GM23248 (cell line): Measurements from ENCODE around the gene SUN2. TPM values are rescaled to one million over a fixed set of nuclear protein-coding genes. Genes with fewer than 3 reads are reported as not detected.

Source experiments
- DNase-seq: peaks from one replicate; pipeline ENCODE4 v3.0.0-alpha.2; 2015
- H2AFZ ChIP-seq: fragments of 200-600 bp; sonication (generic); 2 replicates; pipeline ENCODE4 v1.6.1; 2016; ENCODE audit warnings: antibody characterized with exemption
- H3F3A ChIP-seq: fragments of 200-600 bp; sonication (generic); 2 replicates; pipeline ENCODE4 v1.6.1; 2016; ENCODE audit warnings: mild to moderate bottlenecking, antibody characterized with exemption, mixed run types; ENCODE audit not compliant: insufficient read depth
- H3K27ac ChIP-seq: fragments of 200-600 bp; sonication (generic); 2 replicates; pipeline ENCODE4 v1.5.1; 2016; ENCODE audit warnings: mild to moderate bottlenecking
- H3K27me3 ChIP-seq: fragments of 200-600 bp; sonication (generic); replicated peaks from 2 replicates; pipeline ENCODE4 v1.6.1; 2016; ENCODE audit warnings: mild to moderate bottlenecking; ENCODE audit not compliant: insufficient read depth
- H3K36me3 ChIP-seq: fragments of 200-600 bp; sonication (generic); 2 replicates; pipeline ENCODE4 v1.6.1; 2016; ENCODE audit warnings: low read depth, mild to moderate bottlenecking
- H3K4me1 ChIP-seq: fragments of 200-600 bp; sonication (generic); 2 replicates; pipeline ENCODE4 v1.6.1; 2016; ENCODE audit warnings: mild to moderate bottlenecking; ENCODE audit not compliant: insufficient read depth
- H3K4me2 ChIP-seq: fragments of 200-600 bp; sonication (generic); one replicate; pipeline ENCODE4 v1.6.1; 2016; ENCODE audit warnings: mild to moderate bottlenecking; ENCODE audit not compliant: unreplicated experiment
- H3K4me3 ChIP-seq: fragments of 200-600 bp; sonication (generic); 2 replicates; pipeline ENCODE4 v1.5.1; 2016; ENCODE audit warnings: mild to moderate bottlenecking
- H3K79me2 ChIP-seq: fragments of 200-600 bp; sonication (generic); 2 replicates; pipeline ENCODE4 v1.6.1; 2016; ENCODE audit warnings: mild to moderate bottlenecking; ENCODE audit not compliant: insufficient read depth
- H3K9ac ChIP-seq: fragments of 200-600 bp; sonication (generic); 2 replicates; pipeline ENCODE4 v1.6.1; 2016; ENCODE audit warnings: mild to moderate bottlenecking
- H3K9me2 ChIP-seq: fragments of 200-600 bp; sonication (generic); 2 replicates; pipeline ENCODE4 v1.6.1; 2016; ENCODE audit warnings: mixed run types, mild to moderate bottlenecking, moderate library complexity; ENCODE audit not compliant: insufficient read depth
- H3K9me3 ChIP-seq: fragments of 200-600 bp; sonication (generic); one replicate; pipeline ENCODE4 v1.6.1; 2017; ENCODE audit warnings: low read depth
- H4K20me1 ChIP-seq: fragments of 200-600 bp; sonication (generic); 2 replicates; pipeline ENCODE4 v1.6.0; 2016; ENCODE audit not compliant: insufficient read depth
- EZH2 ChIP-seq: fragments of 200-600 bp; sonication (generic); IDR thresholded peaks from 2 replicates; pipeline ENCODE4 v1.6.1; 2018; ENCODE audit warnings: antibody characterized with exemption, mild to moderate bottlenecking; ENCODE audit not compliant: insufficient read depth, poor library complexity, severe bottlenecking
- EZH2phosphoT487 ChIP-seq: fragments of 200-600 bp; sonication (generic); IDR thresholded peaks from 2 replicates; pipeline ENCODE4 v1.6.1; 2018; ENCODE audit warnings: antibody characterized with exemption, moderate library complexity, mild to moderate bottlenecking, low read depth; ENCODE audit not compliant: insufficient read depth
- WGBS, 2 experiments: methylation state at CpG; one replicate each; pipeline ENCODE4 v1.1.6; 2015 to 2017; ENCODE audit warnings: low lambda C conversion rate in 2 of 2, low coverage in 1 of 2; ENCODE audit errors: missing lambda C conversion rate in 2 of 2; 5-methylcytosine and 5-hydroxymethylcytosine counted together
- in situ Hi-C: fragments of 300-500 bp; cut with MboI; formaldehyde crosslinking; loops from 2 replicates; pipeline ENCODE4 v1.15.0; 2020
- polyA plus RNA-seq: library from polyadenylated mRNA; unstranded; fragments of >200 nt; fragmentation: Nextera tagmentation; extraction: Ambion mirVana; gene quantifications from 2 replicates; pipeline ENCODE4 v1.2.1, GENCODE V29; 2016
- total RNA-seq: library from RNA; depleted of rRNA; stranded (reverse); fragments of >200 nt; shearing (Covaris generic); gene quantifications from 2 replicates; pipeline ENCODE4 v1.2.3, GENCODE V29; 2014

Gene SUN2
- total and polyA plus RNA-seq, 2 experiments from 2014 or later, result 47.9 to 146 TPM

- no peaks in the 10 kb centered on the region for H3K27me3 ChIP-seq
- peaks cover 18% of the 10 kb centered on the region for H3K4me1 ChIP-seq
- no peak overlapping the region for H3K4me3 ChIP-seq
- no peaks in the 10 kb centered on the region for H4K20me1 ChIP-seq
- TF ChIP-seq EZH2 (no peak), EZH2phosphoT487 (no peak)
- peaks cover 12% of the 10 kb centered on the region for H3F3A ChIP-seq
- no peaks in the 10 kb centered on the region for H3K79me2 ChIP-seq
- DNase-seq, result no peak
- H3K4me2 ChIP-seq, result no peak overlapping the region
- no peak overlapping the region for H2AFZ ChIP-seq
- H3K9ac ChIP-seq, result no peak overlapping the region
- WGBS, 2 experiments, result 97 to 98% methylated on average over 15 of the region's 15 CpGs
- H3K27ac ChIP-seq, result no peak overlapping the region
- in situ Hi-C loops, result no loop called here
- H3K9me3 ChIP-seq, result no peaks in the 10 kb centered on the region
- no peaks in the 10 kb centered on the region for H3K36me3 ChIP-seq
- H3K9me2 ChIP-seq, result no peaks in the 10 kb centered on the region
These were observed 28.2 kb upstream of the SUN2 start for GRCh38 chr22:38784035-38784434.

GRCh38 chr22:38783095-38783615 lies 27.4 kb upstream of the SUN2 start:
- WGBS, 2 experiments, result 42 to 45% methylated on average over 7 to 14 of the region's 14 CpGs
- 0 out of 2 replicates have a peak overlapping the region, but pooled peaks have one; percentile 48 for H3K27ac ChIP-seq
- no peaks in the 10 kb centered on the region for H3K79me2 ChIP-seq
- in situ Hi-C loops, result no loop called here
- H3F3A ChIP-seq, result peaks cover 7% of the 10 kb centered on the region; the same call in 1 of the 2 replicates
- no peaks in the 10 kb centered on the region for H3K9me2 ChIP-seq
- H3K9me3 ChIP-seq, result no peaks in the 10 kb centered on the region
- DNase-seq, result no peak
- H3K4me1 ChIP-seq, result peaks cover 9% of the 10 kb centered on the region
- H3K4me3 ChIP-seq, result no peak overlapping the region
- H3K4me2 ChIP-seq, result no peak overlapping the region
- no peaks in the 10 kb centered on the region for H4K20me1 ChIP-seq
- H3K27me3 ChIP-seq, result no peaks in the 10 kb centered on the region
- TF ChIP-seq EZH2phosphoT487 (no peak), EZH2 (no peak)
- peak overlapping the region; percentile 73; the same call in 1 of the 2 replicates for H2AFZ ChIP-seq
- 0 out of 2 replicates have a peak overlapping the region, but pooled peaks have one; percentile 18 for H3K9ac ChIP-seq
- no peaks in the 10 kb centered on the region for H3K36me3 ChIP-seq

GRCh38 chr22:38782402-38783094 lies 26.8 kb upstream of the SUN2 start:
- Histone ChIP-seq H4K20me1 (no peaks in the 10 kb centered on the region), H3K9me3 (no peaks in the 10 kb centered on the region), H3K27me3 (no peaks in the 10 kb centered on the region), H3K4me2 (peak overlapping the region; percentile 24), H3K4me3 (no peak overlapping the region), H3F3A (peaks cover 7% of the 10 kb centered on the region; the same call in 1 of the 2 replicates), H3K27ac (peak overlapping the region; percentile 48), H2AFZ (peak overlapping the region; percentile 73), H3K4me1 (peaks cover 5% of the 10 kb centered on the region), H3K9ac (0 out of 2 replicates have a peak overlapping the region, but pooled peaks have one; percentile 18), H3K79me2 (no peaks in the 10 kb centered on the region), H3K36me3 (no peaks in the 10 kb centered on the region), H3K9me2 (no peaks in the 10 kb centered on the region)
- TF ChIP-seq EZH2, result no peak
- TF ChIP-seq EZH2phosphoT487, result no peak
- peak; percentile 84 for DNase-seq
- in situ Hi-C loops, result no loop called here
- WGBS, 2 experiments, result 62 to 66% methylated on average over 13 of the region's 13 CpGs

GRCh38 chr22:38781033-38781432 lies 25.2 kb upstream of the SUN2 start:
- H3K9ac ChIP-seq, result no peak overlapping the region
- H3K79me2 ChIP-seq, result no peaks in the 10 kb centered on the region
- no peak overlapping the region for H3K27ac ChIP-seq
- TF ChIP-seq EZH2phosphoT487 (no peak), EZH2 (no peak)
- peaks cover 7% of the 10 kb centered on the region; the same call in 1 of the 2 replicates for H3F3A ChIP-seq
- H3K4me3 ChIP-seq, result no peak overlapping the region
- H3K4me1 ChIP-seq, result peaks cover 5% of the 10 kb centered on the region
- no peaks in the 10 kb centered on the region for H3K9me3 ChIP-seq
- H2AFZ ChIP-seq, result no peak overlapping the region
- no peak for DNase-seq
- no peaks in the 10 kb centered on the region for H3K9me2 ChIP-seq
- no peak overlapping the region for H3K4me2 ChIP-seq
- WGBS, 2 experiments, result 73 to 77% methylated on average over 9 to 13 of the region's 13 CpGs
- no peaks in the 10 kb centered on the region for H3K36me3 ChIP-seq
- in situ Hi-C loops, result no loop called here
- H3K27me3 ChIP-seq, result no peaks in the 10 kb centered on the region
- no peaks in the 10 kb centered on the region for H4K20me1 ChIP-seq
